SJCRH30 (cell line): ENCODE measurements around the gene RAB31. TPM values are rescaled to one million over a fixed set of nuclear protein-coding genes. Genes with fewer than 3 reads are reported as not detected.
"Not testable (repeated sequence)": the region's sequence is repeated elsewhere in the genome, so short reads cannot be mapped to it uniquely, and the experiment has no call there.

Experiments used
- DNase-seq, 2 experiments: peaks; one replicate each; pipeline ENCODE4 v3.0.0-alpha.2; 2015 to 2020
- H3K27ac ChIP-seq: fragments of 250-450 bp; sonication (Bioruptor Pico); 2 replicates; pipeline ENCODE4 v1.5.1; 2020; ENCODE audit warnings: mild to moderate bottlenecking, moderate library complexity
- H3K27me3 ChIP-seq: fragments of 250-450 bp; sonication (Bioruptor Pico); 2 replicates; pipeline ENCODE4 v1.5.1; 2020; ENCODE audit warnings: mild to moderate bottlenecking, moderate library complexity
- H3K36me3 ChIP-seq: fragments of 250-450 bp; sonication (Bioruptor Pico); 2 replicates; pipeline ENCODE4 v1.5.1; 2020; ENCODE audit warnings: mild to moderate bottlenecking, moderate library complexity
- H3K4me1 ChIP-seq: fragments of 250-450 bp; sonication (Bioruptor Pico); 2 replicates; pipeline ENCODE4 v1.5.1; 2020; ENCODE audit warnings: mild to moderate bottlenecking, moderate library complexity
- H3K4me3 ChIP-seq: fragments of 250-450 bp; sonication (Bioruptor Pico); 2 replicates; pipeline ENCODE4 v1.5.1; 2020; ENCODE audit warnings: mild to moderate bottlenecking, moderate library complexity
- H3K9me3 ChIP-seq: fragments of 250-450 bp; sonication (Bioruptor Pico); replicated peaks from 2 replicates; pipeline ENCODE4 v1.5.1; 2020; ENCODE audit warnings: mild to moderate bottlenecking, moderate library complexity
- total RNA-seq: library from RNA; depleted of rRNA; stranded (reverse); fragments of >200 nt; shearing (Covaris generic); gene quantifications from 2 replicates; pipeline ENCODE4 v1.2.3, GENCODE V29; 2014

The RAB31 gene
- total RNA-seq, 1 experiment from 2014 or later = 8.1 TPM

GRCh38 chr18:9890196-9890595 is 182.1 kb downstream of the RAB31 start:
- no peaks in the 10 kb centered on the region for H3K4me1 ChIP-seq
- no peaks in the 10 kb centered on the region for H3K9me3 ChIP-seq
- no peak overlapping the region for H3K4me3 ChIP-seq
- H3K27me3 ChIP-seq = no peaks in the 10 kb centered on the region
- H3K36me3 ChIP-seq = no peaks in the 10 kb centered on the region
- no peak for DNase-seq
- no peak overlapping the region for H3K27ac ChIP-seq

- H3K27ac ChIP-seq = no peak overlapping the region
- H3K27me3 ChIP-seq = no peaks in the 10 kb centered on the region
- no peaks in the 10 kb centered on the region for H3K4me1 ChIP-seq
- DNase-seq = no peak
- no peak overlapping the region for H3K4me3 ChIP-seq
- H3K9me3 ChIP-seq = no peaks in the 10 kb centered on the region
- no peaks in the 10 kb centered on the region for H3K36me3 ChIP-seq
Measured at GRCh38 chr18:9890957-9891356, 182.9 kb downstream of the RAB31 start.

DNA sequence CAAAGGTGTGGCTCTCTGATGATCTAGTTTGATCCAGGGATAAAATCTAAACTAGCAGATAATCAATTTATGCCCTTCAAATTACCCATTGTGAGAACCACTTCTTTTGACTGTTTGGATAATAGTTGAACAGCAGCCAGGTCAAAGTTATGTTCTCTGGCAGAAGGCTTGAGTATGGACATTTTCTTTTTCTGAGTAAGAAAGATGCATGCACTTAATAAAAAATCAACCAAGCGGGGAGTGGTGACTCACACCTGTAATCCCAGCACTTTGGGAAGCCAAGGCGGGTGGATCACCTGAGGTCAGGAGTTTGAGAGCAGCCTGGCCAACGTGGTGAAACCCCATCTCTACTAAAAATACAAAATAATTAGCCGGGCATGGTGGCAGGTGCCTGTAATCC is 183.4 kb downstream of the RAB31 start:
- not testable (repeated sequence) for H3K36me3 ChIP-seq, H3K9me3 ChIP-seq, H3K4me1 ChIP-seq, H3K27ac ChIP-seq, H3K4me3 ChIP-seq, H3K27me3 ChIP-seq, DNase-seq

DNA sequence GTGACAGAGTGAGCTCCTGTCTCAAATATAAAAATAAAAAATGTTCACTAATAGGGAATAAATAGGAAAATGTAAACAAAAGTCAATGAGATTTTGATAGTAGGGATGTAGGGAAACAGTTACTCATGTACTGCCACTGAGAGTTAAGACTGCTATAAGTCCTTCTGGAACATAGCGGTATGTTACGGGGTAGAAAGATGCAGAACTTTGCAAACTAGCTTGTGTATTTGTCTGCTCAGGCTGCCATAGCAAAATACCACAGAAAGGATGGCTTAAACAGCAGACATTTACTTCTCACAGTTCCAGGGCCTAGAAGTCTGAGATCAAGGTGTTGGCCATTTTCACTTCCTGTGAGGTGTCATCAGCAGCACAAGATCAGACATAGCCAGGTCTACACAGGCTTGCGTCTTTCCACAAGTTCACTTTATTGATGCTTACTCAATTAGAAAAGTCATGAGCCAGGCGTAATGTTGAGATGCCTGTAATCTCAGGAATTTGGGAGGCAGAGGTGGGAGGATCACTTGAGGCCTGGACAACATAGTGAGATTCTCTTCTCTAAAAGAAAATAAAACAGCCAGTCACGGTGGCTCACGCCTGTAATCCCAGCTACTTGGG is 186.5 kb downstream of the RAB31 start:
- no peak overlapping the region for H3K27ac ChIP-seq
- no peaks in the 10 kb centered on the region for H3K36me3 ChIP-seq
- no peaks in the 10 kb centered on the region for H3K27me3 ChIP-seq

GRCh38 chr18:9897129-9897528 is 189.0 kb downstream of the RAB31 start:
- Histone ChIP-seq H3K4me1 (no peaks in the 10 kb centered on the region), H3K36me3 (no peaks in the 10 kb centered on the region), H3K27ac (no peak overlapping the region), H3K27me3 (no peaks in the 10 kb centered on the region), H3K4me3 (no peak overlapping the region), H3K9me3 (no peaks in the 10 kb centered on the region)
- DNase-seq = no peak

More for the DNA sequence above, 186.5 kb downstream of the RAB31 start:
- no peak overlapping the region for H3K4me3 ChIP-seq
- H3K9me3 ChIP-seq = no peaks in the 10 kb centered on the region
- no peaks in the 10 kb centered on the region for H3K4me1 ChIP-seq
- DNase-seq = no peak

- not testable (repeated sequence) for H3K27ac ChIP-seq, H3K4me1 ChIP-seq, DNase-seq, H3K27me3 ChIP-seq, H3K36me3 ChIP-seq, H3K9me3 ChIP-seq, H3K4me3 ChIP-seq
Measured at GRCh38 chr18:9897787-9898291, 189.7 kb downstream of the RAB31 start.

DNA sequence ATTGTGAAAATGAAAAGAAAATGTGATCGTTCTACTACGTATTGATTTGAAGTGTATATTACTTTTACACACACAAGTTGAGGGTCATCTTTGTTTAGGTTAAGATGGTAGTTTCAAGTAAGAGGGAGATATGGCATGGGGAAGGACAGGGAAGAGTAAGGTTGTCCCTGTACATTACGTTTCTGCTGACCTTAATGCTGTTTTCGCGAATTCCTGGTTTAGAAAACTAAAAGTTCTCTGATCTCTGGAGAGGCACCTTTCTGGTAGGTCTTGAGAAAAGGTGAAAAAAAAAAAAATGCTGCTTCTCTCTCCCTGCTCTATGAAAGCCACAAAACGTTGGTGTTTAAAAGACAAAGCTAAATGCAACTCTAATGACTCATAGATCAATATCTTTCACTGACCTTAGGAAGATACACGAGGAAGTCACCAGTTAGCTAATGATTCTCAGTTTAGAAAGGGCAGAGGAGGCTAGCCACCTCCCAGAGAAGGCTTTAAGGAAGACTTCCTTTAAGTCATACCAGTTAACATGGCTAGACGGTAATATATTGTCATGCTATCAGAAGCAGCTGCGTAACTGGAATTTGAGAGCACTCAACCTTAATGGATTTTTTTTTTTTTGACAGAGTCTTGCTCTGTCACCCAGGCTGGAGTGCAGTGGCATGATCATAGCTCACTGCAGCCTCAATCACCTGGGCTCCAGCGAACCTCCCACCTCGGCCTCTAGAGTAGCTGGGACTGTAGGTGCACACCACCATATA is 190.9 kb downstream of the RAB31 start:
- Histone ChIP-seq H3K27me3 (no peaks in the 10 kb centered on the region), H3K4me3 (no peak overlapping the region), H3K9me3 (no peaks in the 10 kb centered on the region), H3K4me1 (0 out of 2 replicates have a peak, but pooled peaks cover 2% of the 10 kb centered on the region), H3K27ac (no peak overlapping the region), H3K36me3 (no peaks in the 10 kb centered on the region)
- peak in 1 of 2 experiments; percentile 9 for DNase-seq

- H3K36me3 ChIP-seq, DNase-seq, H3K4me3 ChIP-seq, H3K27me3 ChIP-seq, H3K9me3 ChIP-seq, H3K27ac ChIP-seq, H3K4me1 ChIP-seq: not testable (repeated sequence)
Measured at GRCh38 chr18:9899550-9899930, 191.4 kb downstream of the RAB31 start.

DNA sequence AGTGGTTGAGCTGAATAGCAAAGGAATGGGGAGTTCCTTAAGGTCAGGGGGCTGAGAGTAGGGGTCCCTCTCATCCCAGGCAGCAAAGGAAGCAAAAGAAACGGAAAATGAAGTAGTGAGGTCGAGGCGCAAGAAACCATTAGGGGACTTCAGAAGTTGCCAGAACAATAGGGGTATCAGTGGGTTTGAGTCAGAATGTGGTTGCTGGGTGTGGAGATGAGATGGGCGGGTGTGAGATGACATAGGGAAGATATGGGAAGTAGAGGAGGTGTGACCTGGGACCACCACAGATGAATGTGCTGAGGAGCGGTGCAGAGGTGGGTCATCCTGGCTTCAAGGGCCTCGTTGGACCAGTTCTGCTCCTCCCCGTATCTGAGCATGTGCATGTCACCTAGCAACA is 192.6 kb downstream of the RAB31 start:
- H3K9me3 ChIP-seq = no peaks in the 10 kb centered on the region
- H3K27me3 ChIP-seq = no peaks in the 10 kb centered on the region
- no peak for DNase-seq
- H3K4me3 ChIP-seq = no peak overlapping the region
- H3K4me1 ChIP-seq = 0 out of 2 replicates have a peak, but pooled peaks cover 2% of the 10 kb centered on the region
- no peaks in the 10 kb centered on the region for H3K36me3 ChIP-seq
- no peak overlapping the region for H3K27ac ChIP-seq

DNA sequence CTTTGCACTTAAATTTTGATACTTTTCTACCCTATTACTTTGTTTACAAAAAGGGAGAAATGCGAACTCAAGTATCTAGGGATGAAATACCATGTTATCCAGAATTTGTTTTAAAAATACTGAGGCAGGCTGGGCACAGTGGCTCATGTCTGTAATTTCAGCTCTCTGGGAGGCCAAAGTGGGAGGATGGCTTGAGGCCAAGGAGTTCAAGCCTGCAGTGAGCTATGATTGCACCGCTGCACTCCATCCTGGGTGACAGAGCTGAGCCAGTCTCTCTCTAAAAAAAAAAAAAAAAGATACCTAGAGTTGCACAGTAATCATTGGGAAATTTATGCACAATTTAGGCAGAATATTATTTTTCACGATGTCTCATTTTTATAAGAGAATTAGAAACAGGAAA is 193.3 kb downstream of the RAB31 start:
- Histone ChIP-seq H3K27me3 (no peaks in the 10 kb centered on the region), H3K4me1 (0 out of 2 replicates have a peak, but pooled peaks cover 2% of the 10 kb centered on the region), H3K36me3 (no peaks in the 10 kb centered on the region), H3K9me3 (no peaks in the 10 kb centered on the region), H3K4me3 (no peak overlapping the region), H3K27ac (no peak overlapping the region)
- no peak for DNase-seq

- not testable (repeated sequence) for H3K9me3 ChIP-seq, H3K27me3 ChIP-seq, H3K27ac ChIP-seq, H3K36me3 ChIP-seq, DNase-seq, H3K4me3 ChIP-seq, H3K4me1 ChIP-seq
Measured at GRCh38 chr18:9902264-9902663, 194.2 kb downstream of the RAB31 start.

- H3K27ac ChIP-seq = no peak overlapping the region
- peak; percentile 41 to 56 for DNase-seq
- 0 out of 2 replicates have a peak, but pooled peaks cover 2% of the 10 kb centered on the region for H3K4me1 ChIP-seq
- H3K27me3 ChIP-seq = no peaks in the 10 kb centered on the region
- H3K9me3 ChIP-seq = no peaks in the 10 kb centered on the region
- H3K36me3 ChIP-seq = no peaks in the 10 kb centered on the region
- H3K4me3 ChIP-seq = no peak overlapping the region
Measured at GRCh38 chr18:9902832-9903231, 194.7 kb downstream of the RAB31 start.

GRCh38 chr18:9905401-9905922 is 197.4 kb downstream of the RAB31 start:
- DNase-seq = no peak
- H3K27me3 ChIP-seq = no peaks in the 10 kb centered on the region

DNA sequence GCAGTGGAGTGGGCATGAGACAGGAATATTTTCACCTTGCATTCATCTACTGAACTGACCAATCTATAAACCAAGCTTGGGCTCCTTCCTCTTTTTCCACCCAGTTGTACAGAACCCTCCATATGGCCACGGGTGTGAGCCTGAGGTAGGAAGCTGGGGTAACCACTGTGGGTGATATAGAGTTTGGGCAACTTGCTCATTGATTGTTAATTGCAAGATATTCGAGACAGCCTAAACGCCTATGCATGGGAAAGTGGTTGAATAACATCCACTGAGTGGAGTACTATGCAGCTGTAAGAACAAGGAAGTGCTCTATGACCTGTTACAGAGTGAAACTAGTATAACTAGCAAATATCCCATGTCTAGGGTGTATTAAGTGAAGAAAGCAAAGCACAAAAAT is 198.4 kb downstream of the RAB31 start:
- H3K27me3 ChIP-seq = no peaks in the 10 kb centered on the region
- H3K9me3 ChIP-seq = no peaks in the 10 kb centered on the region
- no peak overlapping the region for H3K27ac ChIP-seq
- 0 out of 2 replicates have a peak, but pooled peaks cover 2% of the 10 kb centered on the region for H3K4me1 ChIP-seq
- DNase-seq = no peak
- H3K36me3 ChIP-seq = no peaks in the 10 kb centered on the region
- no peak overlapping the region for H3K4me3 ChIP-seq

More at GRCh38 chr18:9905401-9905922, 197.4 kb downstream of the RAB31 start:
- H3K9me3 ChIP-seq = no peaks in the 10 kb centered on the region
- H3K4me3 ChIP-seq = no peak overlapping the region
- H3K27ac ChIP-seq = no peak overlapping the region
- H3K4me1 ChIP-seq = 0 out of 2 replicates have a peak, but pooled peaks cover 2% of the 10 kb centered on the region
- H3K36me3 ChIP-seq = no peaks in the 10 kb centered on the region

DNA sequence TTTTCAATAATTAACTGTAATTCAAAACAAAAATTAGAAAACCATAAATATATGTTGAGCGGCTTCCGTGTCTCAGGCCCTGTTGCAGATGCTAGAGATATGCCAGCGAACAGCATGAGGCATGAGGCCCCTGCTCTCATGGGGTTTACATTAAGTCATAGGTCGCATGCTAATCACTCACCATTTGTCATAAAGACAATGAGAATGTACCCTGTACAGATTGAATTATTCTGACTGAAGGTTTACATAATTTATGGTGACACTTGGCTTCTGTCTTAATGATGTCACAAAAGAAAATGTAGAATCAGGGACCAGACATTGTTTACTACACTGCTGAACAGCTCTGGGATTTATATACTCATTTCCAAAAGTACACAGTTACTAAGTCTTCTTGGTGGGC is 199.8 kb downstream of the RAB31 start:
- H3K27me3 ChIP-seq = no peaks in the 10 kb centered on the region
- no peaks in the 10 kb centered on the region for H3K36me3 ChIP-seq
- no peak overlapping the region for H3K27ac ChIP-seq
- H3K4me3 ChIP-seq = no peak overlapping the region
- H3K4me1 ChIP-seq = no peaks in the 10 kb centered on the region
- no peaks in the 10 kb centered on the region for H3K9me3 ChIP-seq
- no peak for DNase-seq
